GM12891 (cell line): ENCODE results near the gene SMIM21.

Experiments
- POLR2AphosphoS5 ChIP-seq: IDR thresholded peaks from 2 replicates; pipeline ENCODE4 v1.6.1; 2011; ENCODE audit warnings: low read depth, low read length, control low read depth
- TAF1 ChIP-seq: IDR thresholded peaks from 2 replicates; pipeline ENCODE4 v1.6.1; 2011; ENCODE audit warnings: low read depth, low read length, control low read depth

GRCh38 chr18:75422341-75422910 lies 5.1 kb downstream of the SMIM21 start:
- no peak for TF ChIP-seq POLR2AphosphoS5
- TF ChIP-seq TAF1 = no peak
